Measurements from ENCODE around the gene CHST15. TPM values are rescaled to one million over a fixed set of nuclear protein-coding genes. Genes with fewer than 3 reads are reported as not detected.

CHST15 gene
- total and polyA plus RNA-seq, 4 donors: 2.9 to 16.5 (median 6.4) TPM

DNA sequence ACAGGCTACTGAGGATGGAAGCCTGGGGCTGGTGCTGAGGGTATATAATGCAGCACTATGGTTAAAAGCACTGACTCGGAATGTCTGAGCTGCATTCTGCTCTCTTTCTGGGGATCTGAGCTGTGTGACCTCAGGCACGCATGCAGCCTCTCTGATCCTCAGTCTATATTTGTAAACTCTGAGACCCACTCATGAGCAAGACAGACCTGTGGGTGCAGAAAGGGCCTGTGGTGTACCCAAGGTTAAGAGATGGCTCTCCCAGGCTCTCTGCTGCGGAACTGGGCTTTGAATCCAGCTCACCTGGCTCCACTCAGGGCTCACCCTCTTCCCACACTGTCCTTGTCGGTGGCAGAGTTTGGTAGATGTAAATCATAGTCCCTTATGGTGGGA is 89.9 kb downstream of the CHST15 start:
- no peak for DNase-seq (ENCODE audit: low spot score)
- no peaks in the 10 kb centered on the region for H3K4me1 ChIP-seq (ENCODE audit: control insufficient read depth in 4 of 4, insufficient read depth in 4 of 4, low read length in 3 of 4)
- WGBS: 93% methylated on average over 4 of the region's 4 CpGs

DNA sequence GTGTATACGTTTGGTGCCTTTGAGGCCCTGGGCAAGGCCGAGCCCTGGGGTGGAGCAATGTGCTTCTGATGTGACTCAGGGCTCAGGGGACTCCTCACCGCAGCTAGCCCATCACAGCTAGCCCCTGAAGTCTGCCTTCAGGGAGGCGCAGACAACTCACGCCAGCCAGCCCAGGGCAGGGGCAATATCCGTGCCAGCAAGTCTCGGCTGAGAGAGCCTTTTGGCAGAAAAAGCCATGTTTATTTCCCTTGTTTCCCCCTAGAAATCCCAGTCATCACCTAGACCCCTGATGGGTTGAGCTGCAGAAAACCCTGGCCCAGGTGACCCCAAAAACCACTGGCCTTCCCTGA is 90.4 kb downstream of the CHST15 start:
- no peak for DNase-seq (ENCODE audit: low spot score)
- no peaks in the 10 kb centered on the region for H3K4me1 ChIP-seq (ENCODE audit: control insufficient read depth in 4 of 4, insufficient read depth in 4 of 4, low read length in 3 of 4)
- no peak overlapping the region for H3K27ac ChIP-seq (ENCODE audit: low read depth in 1 of 2, low read length in 2 of 2)
- no peak overlapping the region for H3K4me3 ChIP-seq (ENCODE audit: low read depth in 1 of 3, low read length in 3 of 3)
- TF ChIP-seq, protein P1, sequence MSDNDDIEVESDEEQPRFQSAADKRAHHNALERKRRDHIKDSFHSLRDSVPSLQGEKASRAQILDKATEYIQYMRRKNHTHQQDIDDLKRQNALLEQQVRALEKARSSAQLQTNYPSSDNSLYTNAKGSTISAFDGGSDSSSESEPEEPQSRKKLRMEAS (IDR thresholded peaks at IDR 0.05): no peak
- no peak for TF ChIP-seq TAF1 (conservative IDR thresholded peaks at IDR 0.05)
- TF ChIP-seq, protein P2, sequence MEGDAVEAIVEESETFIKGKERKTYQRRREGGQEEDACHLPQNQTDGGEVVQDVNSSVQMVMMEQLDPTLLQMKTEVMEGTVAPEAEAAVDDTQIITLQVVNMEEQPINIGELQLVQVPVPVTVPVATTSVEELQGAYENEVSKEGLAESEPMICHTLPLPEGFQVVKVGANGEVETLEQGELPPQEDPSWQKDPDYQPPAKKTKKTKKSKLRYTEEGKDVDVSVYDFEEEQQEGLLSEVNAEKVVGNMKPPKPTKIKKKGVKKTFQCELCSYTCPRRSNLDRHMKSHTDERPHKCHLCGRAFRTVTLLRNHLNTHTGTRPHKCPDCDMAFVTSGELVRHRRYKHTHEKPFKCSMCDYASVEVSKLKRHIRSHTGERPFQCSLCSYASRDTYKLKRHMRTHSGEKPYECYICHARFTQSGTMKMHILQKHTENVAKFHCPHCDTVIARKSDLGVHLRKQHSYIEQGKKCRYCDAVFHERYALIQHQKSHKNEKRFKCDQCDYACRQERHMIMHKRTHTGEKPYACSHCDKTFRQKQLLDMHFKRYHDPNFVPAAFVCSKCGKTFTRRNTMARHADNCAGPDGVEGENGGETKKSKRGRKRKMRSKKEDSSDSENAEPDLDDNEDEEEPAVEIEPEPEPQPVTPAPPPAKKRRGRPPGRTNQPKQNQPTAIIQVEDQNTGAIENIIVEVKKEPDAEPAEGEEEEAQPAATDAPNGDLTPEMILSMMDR (IDR thresholded peaks at IDR 0.05; ENCODE audit: low read depth, low read length, missing input control): no peak
- no peak overlapping the region for H3K9ac ChIP-seq (ENCODE audit: low read depth in 1 of 2, low read length in 2 of 2)
- no peaks in the 10 kb centered on the region for H3K9me3 ChIP-seq (ENCODE audit: control insufficient read depth in 4 of 4, low read length in 3 of 4)
- WGBS: 95% methylated on average over 7 of the region's 7 CpGs
- H3K36me3 ChIP-seq (ENCODE audit: control insufficient read depth in 4 of 4, insufficient read depth in 3 of 4, low read depth in 1 of 4, low read length in 3 of 4): peaks cover 0 to 11% (median 3%) of the 10 kb centered on the region in 4 donors
- H3K27me3 ChIP-seq (ENCODE audit: control insufficient read depth in 4 of 4, insufficient read depth in 4 of 4, low read length in 3 of 4): no peaks in the 10 kb centered on the region

More for the DNA sequence above, 89.9 kb downstream of the CHST15 start:
- Histone ChIP-seq H3K9ac (ENCODE audit: low read depth in 1 of 2, low read length in 2 of 2) (no peak overlapping the region), H3K4me3 (ENCODE audit: low read depth in 1 of 3, low read length in 3 of 3) (no peak overlapping the region), H3K27me3 (ENCODE audit: control insufficient read depth in 4 of 4, insufficient read depth in 4 of 4, low read length in 3 of 4) (no peaks in the 10 kb centered on the region), H3K27ac (ENCODE audit: low read depth in 1 of 2, low read length in 2 of 2) (no peak overlapping the region), H3K36me3 (ENCODE audit: control insufficient read depth in 4 of 4, insufficient read depth in 3 of 4, low read depth in 1 of 4, low read length in 3 of 4) (peaks cover 0 to 14% (median 3%) of the 10 kb centered on the region in 4 donors), H3K9me3 (ENCODE audit: control insufficient read depth in 4 of 4, low read length in 3 of 4) (no peaks in the 10 kb centered on the region)
- TF ChIP-seq, protein P3, sequence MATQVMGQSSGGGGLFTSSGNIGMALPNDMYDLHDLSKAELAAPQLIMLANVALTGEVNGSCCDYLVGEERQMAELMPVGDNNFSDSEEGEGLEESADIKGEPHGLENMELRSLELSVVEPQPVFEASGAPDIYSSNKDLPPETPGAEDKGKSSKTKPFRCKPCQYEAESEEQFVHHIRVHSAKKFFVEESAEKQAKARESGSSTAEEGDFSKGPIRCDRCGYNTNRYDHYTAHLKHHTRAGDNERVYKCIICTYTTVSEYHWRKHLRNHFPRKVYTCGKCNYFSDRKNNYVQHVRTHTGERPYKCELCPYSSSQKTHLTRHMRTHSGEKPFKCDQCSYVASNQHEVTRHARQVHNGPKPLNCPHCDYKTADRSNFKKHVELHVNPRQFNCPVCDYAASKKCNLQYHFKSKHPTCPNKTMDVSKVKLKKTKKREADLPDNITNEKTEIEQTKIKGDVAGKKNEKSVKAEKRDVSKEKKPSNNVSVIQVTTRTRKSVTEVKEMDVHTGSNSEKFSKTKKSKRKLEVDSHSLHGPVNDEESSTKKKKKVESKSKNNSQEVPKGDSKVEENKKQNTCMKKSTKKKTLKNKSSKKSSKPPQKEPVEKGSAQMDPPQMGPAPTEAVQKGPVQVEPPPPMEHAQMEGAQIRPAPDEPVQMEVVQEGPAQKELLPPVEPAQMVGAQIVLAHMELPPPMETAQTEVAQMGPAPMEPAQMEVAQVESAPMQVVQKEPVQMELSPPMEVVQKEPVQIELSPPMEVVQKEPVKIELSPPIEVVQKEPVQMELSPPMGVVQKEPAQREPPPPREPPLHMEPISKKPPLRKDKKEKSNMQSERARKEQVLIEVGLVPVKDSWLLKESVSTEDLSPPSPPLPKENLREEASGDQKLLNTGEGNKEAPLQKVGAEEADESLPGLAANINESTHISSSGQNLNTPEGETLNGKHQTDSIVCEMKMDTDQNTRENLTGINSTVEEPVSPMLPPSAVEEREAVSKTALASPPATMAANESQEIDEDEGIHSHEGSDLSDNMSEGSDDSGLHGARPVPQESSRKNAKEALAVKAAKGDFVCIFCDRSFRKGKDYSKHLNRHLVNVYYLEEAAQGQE (IDR thresholded peaks at IDR 0.05): no peak
- no peak for TF ChIP-seq RAD21 (IDR thresholded peaks at IDR 0.05)
- TF ChIP-seq, protein P1 (IDR thresholded peaks at IDR 0.05): no peak
- TF ChIP-seq, protein P2 (IDR thresholded peaks at IDR 0.05; ENCODE audit: low read depth, low read length, missing input control): no peak
- TF ChIP-seq, protein P4, sequence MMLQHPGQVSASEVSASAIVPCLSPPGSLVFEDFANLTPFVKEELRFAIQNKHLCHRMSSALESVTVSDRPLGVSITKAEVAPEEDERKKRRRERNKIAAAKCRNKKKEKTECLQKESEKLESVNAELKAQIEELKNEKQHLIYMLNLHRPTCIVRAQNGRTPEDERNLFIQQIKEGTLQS (IDR thresholded peaks at IDR 0.05): no peak
- TF ChIP-seq GABPA (IDR thresholded peaks at IDR 0.05 in 1 of 2, conservative IDR thresholded peaks at IDR 0.05 in 1 of 2): no peak
